C4-2B (cell line): ENCODE results near the gene PLA2G4A.

Source experiments
- ZFX ChIP-seq: fragments of 450-650 bp; IDR thresholded peaks from 2 replicates; pipeline ENCODE4 v1.6.1; 2017
- TF ChIP-seq, protein P1 (sequence below): fragments of 450-650 bp; conservative IDR thresholded peaks from 2 replicates; pipeline ENCODE4 v1.5.1; 2017; ENCODE audit warnings: mild to moderate bottlenecking

GRCh38 chr1:187010571-187011309 lies 182.0 kb downstream of the PLA2G4A start:
- TF ChIP-seq, protein P1, sequence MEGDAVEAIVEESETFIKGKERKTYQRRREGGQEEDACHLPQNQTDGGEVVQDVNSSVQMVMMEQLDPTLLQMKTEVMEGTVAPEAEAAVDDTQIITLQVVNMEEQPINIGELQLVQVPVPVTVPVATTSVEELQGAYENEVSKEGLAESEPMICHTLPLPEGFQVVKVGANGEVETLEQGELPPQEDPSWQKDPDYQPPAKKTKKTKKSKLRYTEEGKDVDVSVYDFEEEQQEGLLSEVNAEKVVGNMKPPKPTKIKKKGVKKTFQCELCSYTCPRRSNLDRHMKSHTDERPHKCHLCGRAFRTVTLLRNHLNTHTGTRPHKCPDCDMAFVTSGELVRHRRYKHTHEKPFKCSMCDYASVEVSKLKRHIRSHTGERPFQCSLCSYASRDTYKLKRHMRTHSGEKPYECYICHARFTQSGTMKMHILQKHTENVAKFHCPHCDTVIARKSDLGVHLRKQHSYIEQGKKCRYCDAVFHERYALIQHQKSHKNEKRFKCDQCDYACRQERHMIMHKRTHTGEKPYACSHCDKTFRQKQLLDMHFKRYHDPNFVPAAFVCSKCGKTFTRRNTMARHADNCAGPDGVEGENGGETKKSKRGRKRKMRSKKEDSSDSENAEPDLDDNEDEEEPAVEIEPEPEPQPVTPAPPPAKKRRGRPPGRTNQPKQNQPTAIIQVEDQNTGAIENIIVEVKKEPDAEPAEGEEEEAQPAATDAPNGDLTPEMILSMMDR = peak; percentile 45
- TF ChIP-seq ZFX = no peak
